HepG2 (cell line): Measurements from ENCODE around the gene TAB2. TPM values are rescaled to one million over a fixed set of nuclear protein-coding genes. Genes with fewer than 3 reads are reported as not detected.

ENCODE experiments used
- ATF1 ChIP-seq: IDR thresholded peaks from 2 replicates; pipeline ENCODE4 v1.6.1; 2016; ENCODE audit warnings: mild to moderate bottlenecking, control low read depth
- FOXO1 ChIP-seq: sonication (generic); formaldehyde crosslinking; IDR thresholded peaks from 2 replicates; pipeline ENCODE4 v1.4.0; 2020; ENCODE audit warnings: missing genetic modification reagents
- GPN1 ChIP-seq: sonication (generic); formaldehyde crosslinking; IDR thresholded peaks from 2 replicates; pipeline ENCODE4 v1.5.1; 2020; ENCODE audit warnings: missing genetic modification reagents, borderline replicate concordance
- KDM4B ChIP-seq: sonication (generic); formaldehyde crosslinking; IDR thresholded peaks from 2 replicates; pipeline ENCODE4 v1.4.0; 2020; ENCODE audit warnings: missing genetic modification reagents
- MTERF4 ChIP-seq: sonication (generic); formaldehyde crosslinking; IDR thresholded peaks from 2 replicates; pipeline ENCODE4 v1.8.0; 2023; ENCODE audit warnings: mild to moderate bottlenecking, missing genetic modification reagents
- NCOA2 ChIP-seq: sonication (generic); formaldehyde crosslinking; IDR thresholded peaks from 2 replicates; pipeline ENCODE4 v1.8.0; 2022; ENCODE audit warnings: inconsistent platforms
- NR2C2 ChIP-seq: sonication (generic); formaldehyde crosslinking; IDR thresholded peaks from 2 replicates; pipeline ENCODE4 v1.4.0; 2020; ENCODE audit warnings: missing genetic modification reagents, mild to moderate bottlenecking, moderate library complexity, borderline replicate concordance
- NRL ChIP-seq: sonication (generic); formaldehyde crosslinking; IDR thresholded peaks from 2 replicates; pipeline ENCODE4 v1.5.0; 2020; ENCODE audit warnings: missing genetic modification reagents, mild to moderate bottlenecking, moderate library complexity, borderline replicate concordance
- RAD21 ChIP-seq: fragments of 450-650 bp; formaldehyde crosslinking; IDR thresholded peaks from 2 replicates; pipeline ENCODE4 v1.5.0; 2020; ENCODE audit warnings: mild to moderate bottlenecking
- SPEN ChIP-seq: sonication (generic); formaldehyde crosslinking; IDR thresholded peaks from 2 replicates; pipeline ENCODE4 v1.5.1; 2020; ENCODE audit warnings: low read depth, mild to moderate bottlenecking, missing genetic modification reagents
- TEAD3 ChIP-seq: optimal IDR thresholded peaks from 2 replicates; pipeline ENCODE3; 2016; ENCODE audit warnings: borderline replicate concordance
- UBTF ChIP-seq: sonication (generic); formaldehyde crosslinking; IDR thresholded peaks from 2 replicates; pipeline ENCODE4 v1.4.0; 2020; ENCODE audit warnings: mild to moderate bottlenecking, missing genetic modification reagents
- ZBTB33 ChIP-seq: sonication (generic); formaldehyde crosslinking; IDR thresholded peaks from 2 replicates; pipeline ENCODE4 v1.4.0; 2020; ENCODE audit warnings: missing genetic modification reagents
- ZBTB49 ChIP-seq: sonication (generic); formaldehyde crosslinking; IDR thresholded peaks from 2 replicates; pipeline ENCODE4 v1.4.0; 2020; ENCODE audit warnings: missing genetic modification reagents, borderline replicate concordance
- ZKSCAN8 ChIP-seq: IDR thresholded peaks from 2 replicates; pipeline ENCODE4 v1.6.1; 2016; ENCODE audit warnings: borderline replicate concordance, missing genetic modification reagents, missing compliant biosample characterization
- ZNF350 ChIP-seq: sonication (generic); formaldehyde crosslinking; IDR thresholded peaks from 2 replicates; pipeline ENCODE4 v1.4.0; 2020; ENCODE audit warnings: mild to moderate bottlenecking, low read depth, missing genetic modification reagents, borderline replicate concordance
- ZNF710 ChIP-seq: sonication (generic); formaldehyde crosslinking; IDR thresholded peaks from 2 replicates; pipeline ENCODE4 v1.5.0; 2020; ENCODE audit warnings: mild to moderate bottlenecking, missing genetic modification reagents, borderline replicate concordance
- ZNF768 ChIP-seq: sonication (generic); formaldehyde crosslinking; IDR thresholded peaks from 2 replicates; pipeline ENCODE4 v1.4.0; 2020; ENCODE audit warnings: missing genetic modification reagents
- polyA plus RNA-seq, 8 experiments: library from polyadenylated mRNA; depleted of rRNA in 3 of 8; stranded (reverse) in 7 of 8; unstranded in 1 of 8; fragments of >200 nt; fragmentation: Illumina TruSeq in 4 of 8; extraction: Trizol in 4 of 8; gene quantifications; 2 replicates each; pipeline versions ENCODE4 v1.2.1 to v1.2.3, GENCODE V29; 2011 to 2016; ENCODE audit warnings: low read depth in 4 of 8, missing spikeins in 1 of 8, mixed read lengths in 1 of 8; ENCODE audit not compliant: insufficient read depth in 1 of 8
- total RNA-seq, 5 experiments: library from RNA; depleted of rRNA; stranded (reverse); fragments of >200 nt; fragmentation: Illumina TruSeq; extraction: Trizol; gene quantifications; 2 replicates each; pipeline ENCODE4 v1.2.3, GENCODE V29; 2016; ENCODE audit warnings: low read depth in 1 of 5

The TAB2 gene
- total and polyA plus RNA-seq, 2 of the 13 experiments (the other 11 are each of a cell fraction or from before 2014, with no cell fraction given), result 23.7 to 50.2 TPM

- TF ChIP-seq NR2C2 (CRISPR knock-in tag) (peak; percentile 43; the same call in 1 of the 2 replicates), FOXO1 (peak; percentile 80), ZBTB49 (CRISPR knock-in tag) (0 out of 2 replicates have a peak, but pooled peaks have one; percentile 70), RAD21 (CRISPR knock-in tag) (peak; percentile 99), ATF1 (CRISPR knock-in tag) (no peak), KDM4B (CRISPR knock-in tag) (0 out of 2 replicates have a peak, but pooled peaks have one; percentile 63), NCOA2 (CRISPR knock-in tag) (0 out of 2 replicates have a peak, but pooled peaks have one; percentile 26), MTERF4 (CRISPR knock-in tag) (0 out of 2 replicates have a peak, but pooled peaks have one; percentile 45), GPN1 (CRISPR knock-in tag) (peak; percentile 49; the same call in 1 of the 2 replicates), TEAD3 (CRISPR knock-in tag) (peak; percentile 81), ZKSCAN8 (CRISPR knock-in tag) (peak; percentile 54; the same call in 1 of the 2 replicates), ZNF768 (CRISPR knock-in tag) (peak; percentile 43; the same call in 1 of the 2 replicates), NRL (CRISPR knock-in tag) (peak; percentile 29; the same call in 1 of the 2 replicates), UBTF (CRISPR knock-in tag) (no peak), ZBTB33 (CRISPR knock-in tag) (0 out of 2 replicates have a peak, but pooled peaks have one; percentile 18), ZNF350 (peak; percentile 74), SPEN (CRISPR knock-in tag) (0 out of 2 replicates have a peak, but pooled peaks have one; percentile 37), ZNF710 (peak; percentile 26; the same call in 1 of the 2 replicates)
Measured at GRCh38 chr6:149431905-149432775, 114.6 kb downstream of the TAB2 start (continued).
